ENCODE results near the gene CDIPT.

CDIPT gene

GRCh38 chr16:29809031-29809747 lies 53.8 kb downstream of the CDIPT start:
- DNase-seq: no peak
